COLO668 (cell line): Measurements from ENCODE around the gene CRTC3.
"Not testable (repeated sequence)": the region's sequence is repeated elsewhere in the genome, so short reads cannot be mapped to it uniquely, and the experiment has no call there.

ENCODE experiments used
- DNase-seq: peaks from one replicate; lab custom pipeline; 2025; ENCODE audit not compliant: unreplicated experiment; lab: John Stamatoyannopoulos, UW

CRTC3 gene

DNA sequence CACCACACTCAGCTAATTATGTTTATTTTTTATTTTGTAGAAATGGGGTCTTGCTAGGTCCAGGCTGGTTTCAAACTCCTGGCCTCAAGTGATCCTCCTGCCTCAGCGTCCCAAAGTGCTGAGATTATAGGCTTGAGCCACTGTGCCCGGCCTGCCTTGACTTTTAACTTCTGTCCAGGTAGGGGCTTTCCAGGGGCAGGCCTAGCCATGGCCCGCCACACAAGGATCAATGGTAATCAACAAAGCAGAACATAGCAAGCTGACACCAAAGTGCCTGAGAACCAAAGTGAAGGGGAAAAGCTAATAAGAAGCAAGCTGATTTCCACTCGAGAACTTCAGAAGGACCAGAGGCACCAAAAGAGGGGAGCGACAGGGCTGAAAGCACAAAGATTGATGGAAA lies 9.4 kb upstream of the CRTC3 start:
- no peak for DNase-seq

DNA sequence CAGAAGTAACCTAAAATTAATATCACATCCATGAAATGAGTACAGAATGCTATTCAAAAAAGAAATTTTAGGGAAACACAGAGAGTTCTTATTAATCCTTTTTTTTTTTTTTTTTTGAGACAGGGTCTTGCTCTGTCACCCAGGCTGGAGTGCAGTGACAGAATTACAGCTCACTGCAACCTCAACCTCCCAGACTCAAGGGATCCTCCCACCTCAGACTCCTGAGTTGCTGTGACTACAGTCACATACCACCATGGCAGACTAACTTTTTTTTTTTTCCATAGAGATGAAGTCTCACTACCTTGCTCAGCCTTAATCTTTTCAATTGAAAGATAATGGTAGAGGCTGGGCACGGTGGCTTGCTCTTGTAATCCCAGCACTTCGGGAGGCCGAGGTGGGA lies 6.3 kb upstream of the CRTC3 start:
- no peak for DNase-seq

DNA sequence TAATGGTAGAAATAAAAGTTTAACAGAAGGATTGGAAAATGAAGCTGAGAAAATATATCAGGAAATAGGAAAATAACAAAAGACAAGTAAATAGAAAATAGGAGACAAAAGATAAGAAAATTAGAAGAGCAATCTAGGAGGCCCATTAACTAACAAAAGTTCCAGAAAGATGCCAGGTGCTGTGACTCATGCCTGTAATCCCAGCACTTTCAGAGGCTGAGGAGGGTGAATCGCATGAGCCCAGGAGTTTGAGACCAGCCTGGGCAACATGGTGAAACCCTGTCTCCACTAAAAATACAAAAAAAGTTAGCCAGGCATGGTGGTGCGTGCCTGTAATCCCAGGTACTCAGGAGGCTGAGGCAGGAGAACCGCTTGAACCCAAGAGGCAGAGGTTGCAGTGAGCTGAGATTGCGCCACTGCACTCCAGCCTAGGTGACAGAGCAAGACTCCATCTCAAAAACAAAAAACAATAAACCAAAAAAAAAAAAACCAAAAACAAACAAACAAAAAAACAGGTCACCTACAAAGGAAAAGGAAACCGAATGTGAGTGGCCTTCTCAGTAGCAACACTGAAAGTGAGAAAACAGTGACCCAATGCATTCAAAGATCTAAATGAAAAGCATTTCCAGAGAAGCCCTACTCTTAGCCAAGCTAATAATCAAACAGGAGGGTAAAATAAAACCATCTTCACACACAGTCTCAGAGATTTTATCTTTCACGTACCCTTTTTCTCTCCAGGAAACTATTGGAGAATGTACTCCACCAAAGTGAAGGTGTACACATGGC lies 5.5 kb upstream of the CRTC3 start:
- DNase-seq = not testable (repeated sequence)

DNA sequence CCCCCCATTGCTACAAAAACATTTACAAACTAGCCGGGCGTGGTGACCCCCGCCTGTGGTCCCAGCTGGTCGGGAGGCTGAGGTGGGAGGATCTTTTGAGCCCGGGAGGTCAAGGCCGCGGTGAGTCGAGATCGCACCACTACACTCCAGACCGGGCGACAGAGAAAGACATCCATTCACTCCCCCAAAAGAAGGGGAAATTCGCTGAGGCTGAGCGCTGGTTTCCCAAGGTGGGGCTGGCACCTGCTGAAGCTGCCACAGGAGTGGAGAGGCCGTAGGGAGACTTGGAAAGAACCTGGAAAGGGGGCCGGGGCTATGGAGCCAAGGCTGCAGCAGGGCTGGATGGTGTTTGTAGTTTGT lies 732 bp upstream of the CRTC3 start:
- DNase-seq = no peak

DNA sequence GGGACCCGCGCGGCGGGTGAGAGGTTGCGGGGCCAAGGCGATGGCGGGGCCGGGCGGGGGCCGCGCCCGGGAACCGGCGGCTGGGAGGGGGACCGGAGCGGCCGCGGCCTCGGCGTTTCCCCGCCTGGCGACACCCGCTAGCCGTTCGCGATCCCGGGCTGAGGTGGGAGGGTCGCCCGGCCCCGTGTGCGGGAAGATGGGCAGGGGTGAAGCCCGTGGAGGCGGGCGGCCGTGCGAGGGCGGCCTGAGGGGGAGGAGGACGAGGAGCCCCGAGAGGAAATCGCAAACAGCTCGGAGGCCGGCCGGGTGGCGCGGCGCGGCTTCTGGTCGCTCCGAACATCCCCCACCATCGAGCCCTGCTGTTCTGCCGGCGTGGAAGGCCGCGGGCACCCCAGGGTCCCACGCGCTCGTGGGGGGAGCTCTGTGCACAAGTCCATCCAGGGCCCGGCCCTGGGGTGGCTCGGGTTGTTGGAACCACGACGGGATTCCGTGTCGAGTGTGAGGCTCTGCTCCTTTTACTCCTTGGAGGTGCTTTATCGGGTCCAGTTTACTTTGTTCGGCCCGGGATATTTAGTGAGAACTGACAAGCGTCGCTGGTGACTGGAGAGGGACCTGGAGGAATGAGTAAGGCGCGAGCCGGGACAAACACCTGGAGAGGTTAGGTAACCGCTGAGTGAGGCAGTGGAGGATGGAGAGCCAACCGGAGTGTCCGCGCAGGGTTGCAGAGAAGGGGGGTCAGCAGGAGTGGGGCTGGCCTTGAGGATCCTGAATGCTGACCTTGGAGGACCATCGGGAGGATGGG lies 728 bp downstream of the CRTC3 start:
- peak; percentile 58 for DNase-seq

DNA sequence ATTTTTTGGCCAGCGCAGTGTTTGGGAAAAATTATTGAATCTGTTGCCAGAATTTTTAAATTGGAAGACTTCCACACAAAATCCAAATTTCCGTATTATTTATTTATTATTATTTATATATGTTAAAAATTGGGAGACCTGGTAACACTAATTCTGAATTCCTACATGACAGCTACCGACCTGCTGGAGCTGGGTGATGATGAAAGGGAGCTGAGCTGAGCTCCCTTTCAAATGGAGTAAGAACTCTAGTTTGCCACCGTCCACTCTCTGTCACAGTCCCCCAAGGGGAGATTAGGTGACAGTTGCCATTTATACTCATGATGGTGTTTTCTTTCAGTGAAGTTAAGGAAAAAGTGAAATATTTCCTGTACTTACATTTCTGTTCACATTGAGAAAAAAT lies 1.4 kb downstream of the CRTC3 start:
- DNase-seq = no peak

DNA sequence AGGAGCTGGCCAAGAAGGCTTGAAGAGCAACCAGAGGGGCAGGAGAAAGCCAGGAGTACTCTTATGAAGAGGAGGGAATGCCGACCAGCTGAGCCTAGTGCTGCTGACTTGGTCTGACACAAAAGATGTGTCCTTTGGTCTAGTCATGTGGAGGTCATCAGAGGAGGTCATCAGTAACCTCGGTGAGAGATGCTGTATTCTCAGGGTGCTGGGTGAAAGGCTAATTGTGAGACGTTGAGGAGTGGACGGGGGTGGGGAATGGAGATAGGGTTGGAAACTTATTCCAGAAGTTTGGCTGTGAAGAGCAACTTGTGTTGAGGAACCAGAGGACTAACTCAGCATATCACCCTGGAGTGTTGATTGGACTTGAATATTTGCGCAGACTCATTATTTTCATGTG lies 5.5 kb downstream of the CRTC3 start:
- DNase-seq = no peak

DNA sequence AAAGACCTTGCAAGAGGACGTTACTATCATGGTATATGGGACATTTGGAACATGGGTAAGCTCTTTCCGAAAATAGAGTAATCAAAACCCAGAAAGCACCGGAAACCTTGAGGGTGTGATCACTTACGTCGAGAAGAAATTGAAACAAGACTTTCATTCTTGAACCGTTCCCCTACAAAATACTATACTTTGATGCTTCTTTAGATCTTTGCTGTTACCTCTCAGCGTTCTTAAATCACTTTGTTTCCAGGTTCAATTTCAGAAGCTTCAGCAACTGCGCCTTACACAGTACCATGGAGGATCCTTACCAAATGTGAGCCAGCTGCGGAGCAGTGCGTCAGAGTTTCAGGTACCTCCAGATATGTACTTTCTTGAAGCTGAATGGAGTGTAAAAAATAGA lies 10.1 kb downstream of the CRTC3 start:
- DNase-seq = no peak

DNA sequence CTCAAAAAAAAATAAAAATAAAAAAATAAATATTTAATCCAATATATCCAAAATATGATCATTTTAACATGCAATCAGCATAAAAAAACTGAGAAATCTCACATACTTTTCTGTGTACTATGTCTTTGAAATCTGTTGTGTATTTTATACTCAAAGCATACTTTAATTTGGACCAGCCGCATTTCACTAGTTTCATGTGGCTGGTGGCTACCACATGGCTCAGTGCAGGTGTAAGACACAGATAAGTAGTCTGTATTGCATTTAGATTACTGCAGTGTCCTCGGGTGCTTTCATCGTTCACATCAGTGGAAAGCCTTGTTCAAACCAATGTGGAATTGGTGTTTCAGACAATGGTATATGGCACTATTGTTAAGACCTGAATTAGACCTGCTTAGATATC lies 11.0 kb downstream of the CRTC3 start:
- DNase-seq = no peak

DNA sequence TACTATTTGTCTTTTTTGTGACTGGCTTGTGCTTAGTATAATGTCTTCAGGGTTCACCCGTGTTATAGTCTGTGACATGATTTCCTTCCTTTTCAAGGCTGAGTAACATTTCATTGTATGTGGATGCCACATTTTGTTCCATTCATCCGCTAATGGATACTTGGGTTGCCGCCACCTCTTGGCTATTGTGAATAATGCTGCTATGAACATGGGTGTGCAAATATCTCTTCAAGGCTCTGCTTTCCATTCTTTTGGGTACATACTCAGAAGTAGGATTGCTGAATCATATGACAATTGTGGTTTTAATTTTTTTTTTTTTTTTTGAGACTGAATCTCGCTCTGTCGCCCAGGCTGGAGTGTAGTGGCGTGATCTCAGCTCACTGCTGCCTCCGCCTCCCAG lies 15.4 kb downstream of the CRTC3 start:
- no peak for DNase-seq

DNA sequence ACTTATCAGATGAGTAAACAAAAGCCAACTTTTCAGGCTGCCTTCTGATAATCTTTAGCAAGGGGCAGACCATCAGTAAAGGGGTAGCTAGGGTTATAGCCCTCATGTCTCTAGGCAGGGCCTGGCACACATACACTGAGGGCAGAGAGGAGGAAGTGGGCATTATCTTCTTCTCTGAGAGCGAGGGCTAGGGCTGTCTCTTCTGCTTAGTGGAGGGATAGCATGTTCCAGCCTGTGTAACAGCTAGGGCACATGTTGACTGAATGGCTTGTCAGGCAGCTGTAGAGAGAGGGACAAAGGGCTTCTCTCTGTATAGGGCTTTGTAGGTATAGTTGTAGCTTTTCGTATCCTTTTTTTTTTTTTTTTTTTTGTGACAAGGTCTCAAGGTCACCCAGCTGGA lies 17.8 kb downstream of the CRTC3 start:
- DNase-seq = no peak

DNA sequence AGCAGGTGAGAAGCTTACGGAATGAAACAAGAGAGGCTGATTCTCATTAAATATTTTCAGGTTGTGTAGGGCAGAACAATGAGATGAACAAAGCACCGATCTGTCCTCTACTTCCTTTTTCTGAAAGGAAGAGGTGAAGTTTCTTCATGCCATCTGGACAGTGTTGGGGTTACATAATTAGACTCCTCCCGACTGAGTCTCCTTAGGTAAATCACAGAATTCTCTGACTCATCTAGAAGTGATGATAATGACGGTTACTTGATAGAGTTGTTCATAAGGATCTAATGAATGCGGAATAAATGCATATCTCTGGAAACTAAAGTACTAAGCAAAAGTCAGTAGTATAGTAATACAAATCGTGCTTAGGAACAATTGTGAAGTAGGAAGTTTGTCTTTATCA lies 21.2 kb downstream of the CRTC3 start:
- no peak for DNase-seq

DNA sequence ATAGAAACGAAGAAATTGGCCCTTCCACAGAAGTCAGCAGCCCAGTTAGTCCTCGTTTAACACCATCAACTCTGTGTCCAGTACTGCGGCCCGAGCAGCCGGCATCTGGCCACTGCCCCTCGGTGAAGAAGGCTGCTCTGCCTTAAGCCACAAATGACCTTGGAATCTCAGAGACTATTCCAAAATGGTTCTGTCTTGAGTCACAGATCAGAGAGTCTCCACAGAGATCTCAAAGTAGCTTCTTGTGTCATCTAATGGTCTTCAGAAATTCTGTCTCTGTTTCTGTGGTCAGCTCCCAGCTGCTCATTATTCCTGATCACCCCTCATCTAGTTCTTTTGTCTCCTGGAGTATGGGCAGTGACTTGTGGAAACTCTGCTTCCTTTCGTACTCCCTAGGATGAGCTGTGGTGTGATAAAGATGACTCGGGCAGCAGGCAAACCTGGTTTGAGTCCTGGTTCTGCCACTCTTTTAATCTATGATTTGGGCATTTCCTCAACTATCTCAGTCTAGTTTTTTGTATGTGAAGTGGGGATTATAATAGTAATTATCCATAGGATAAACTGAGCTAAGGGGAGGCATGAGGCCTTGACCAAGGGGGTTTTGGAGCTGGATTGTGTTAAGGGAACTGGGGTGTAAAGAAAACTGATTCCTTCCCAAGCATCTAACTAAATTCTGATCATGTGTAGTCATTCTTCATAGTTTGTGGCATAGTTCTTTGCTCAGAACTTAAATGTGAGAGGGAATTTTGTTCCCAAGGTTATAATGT lies 22.6 kb downstream of the CRTC3 start:
- no peak for DNase-seq

DNA sequence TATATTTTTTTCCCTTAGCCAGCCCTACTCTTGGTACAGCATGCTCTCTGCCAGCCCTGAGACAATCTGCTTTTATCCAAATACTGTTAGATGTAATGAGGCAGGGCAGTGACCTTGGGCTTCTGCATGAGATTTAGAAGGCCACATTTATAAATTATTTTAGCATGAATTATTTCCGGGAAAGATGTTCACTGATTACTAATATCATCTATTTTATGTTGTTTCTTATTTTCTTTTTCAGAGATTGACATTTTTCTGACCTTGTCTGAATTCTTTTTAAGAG lies 23.1 kb downstream of the CRTC3 start:
- DNase-seq = no peak

DNA sequence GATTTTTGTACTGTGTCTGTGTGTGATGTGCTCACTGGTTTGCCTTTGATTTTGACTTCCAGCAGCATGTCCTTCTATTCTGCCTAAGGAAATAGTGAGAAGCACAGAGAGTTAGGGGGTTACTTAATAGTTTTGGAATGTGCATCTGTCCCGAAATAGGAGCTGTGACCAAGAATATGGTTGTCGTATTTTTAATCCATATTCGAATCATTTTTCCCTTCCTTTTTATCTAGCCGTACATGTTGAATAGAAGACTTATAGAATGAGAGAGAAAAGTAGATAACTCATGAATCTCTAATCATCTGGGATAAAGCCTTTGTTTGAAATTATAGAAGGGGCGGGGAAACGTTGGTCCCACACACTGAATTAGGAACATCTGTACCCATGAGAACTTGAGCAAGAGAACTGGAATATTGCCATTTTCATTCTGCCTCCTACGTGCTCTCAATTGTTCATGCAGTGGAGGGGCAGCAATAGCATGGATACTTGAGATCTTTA lies 23.6 kb downstream of the CRTC3 start:
- no peak for DNase-seq

DNA sequence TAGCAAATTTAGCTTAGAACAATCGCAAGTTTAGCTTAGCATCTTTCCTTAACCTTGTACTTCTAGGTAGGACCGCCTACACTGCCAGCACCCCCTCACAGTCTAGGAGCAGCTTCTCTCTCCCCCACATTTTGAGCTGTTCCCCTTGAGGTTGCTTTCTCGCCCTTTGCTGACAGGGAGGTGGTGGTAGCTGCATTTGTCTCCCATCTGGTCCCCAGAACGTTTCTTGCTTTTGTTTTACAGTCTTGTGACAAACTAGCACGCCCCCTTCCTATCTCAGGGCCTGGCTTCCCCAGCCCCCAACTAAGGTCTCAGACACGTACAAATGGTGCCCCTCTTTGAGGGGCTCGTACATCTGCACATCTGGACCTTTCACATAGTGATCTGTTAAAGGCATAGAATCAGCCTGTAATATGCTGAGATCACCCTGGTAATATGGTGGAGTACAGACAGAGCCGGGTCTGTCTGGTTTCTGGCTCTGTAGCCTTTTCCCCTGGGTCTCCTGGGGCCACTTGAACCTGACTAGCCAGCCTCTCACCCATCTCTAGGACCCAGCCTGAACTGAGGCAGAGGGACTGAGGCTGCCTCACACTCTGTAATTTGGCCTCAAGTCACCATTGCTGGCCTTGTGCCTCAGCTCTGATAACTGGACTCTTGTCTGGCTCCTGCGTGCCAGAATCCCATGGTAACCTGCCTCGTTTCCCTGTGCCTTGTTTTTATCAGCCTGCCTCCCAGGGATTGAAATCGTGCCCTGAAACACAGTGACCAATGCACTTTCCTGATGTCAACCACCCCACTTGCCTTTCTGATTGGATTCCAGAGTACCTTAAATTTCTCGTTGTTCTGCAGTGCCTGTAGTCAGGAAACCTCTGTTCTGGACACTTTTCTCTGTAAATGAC lies 27.7 kb downstream of the CRTC3 start:
- DNase-seq = no peak

DNA sequence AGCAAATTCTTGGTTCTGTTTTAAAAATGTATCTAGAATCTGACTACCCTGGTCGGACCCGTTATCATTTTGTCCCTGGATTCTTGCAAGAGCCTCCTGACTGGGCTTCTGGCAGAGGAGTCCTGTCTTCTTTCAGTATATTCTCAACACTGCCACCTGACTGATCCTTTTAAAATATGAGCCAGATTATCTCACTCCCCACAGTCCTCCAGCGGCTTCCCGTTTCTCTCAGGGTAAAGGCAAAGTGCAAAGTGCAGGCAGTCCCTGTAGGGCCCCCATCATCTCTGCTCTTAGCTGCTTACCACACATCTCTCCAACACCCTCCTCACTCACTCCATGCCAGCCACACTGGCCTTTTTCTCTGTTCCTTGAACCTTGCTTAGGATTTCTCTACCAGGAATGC lies 28.4 kb downstream of the CRTC3 start:
- DNase-seq = no peak

DNA sequence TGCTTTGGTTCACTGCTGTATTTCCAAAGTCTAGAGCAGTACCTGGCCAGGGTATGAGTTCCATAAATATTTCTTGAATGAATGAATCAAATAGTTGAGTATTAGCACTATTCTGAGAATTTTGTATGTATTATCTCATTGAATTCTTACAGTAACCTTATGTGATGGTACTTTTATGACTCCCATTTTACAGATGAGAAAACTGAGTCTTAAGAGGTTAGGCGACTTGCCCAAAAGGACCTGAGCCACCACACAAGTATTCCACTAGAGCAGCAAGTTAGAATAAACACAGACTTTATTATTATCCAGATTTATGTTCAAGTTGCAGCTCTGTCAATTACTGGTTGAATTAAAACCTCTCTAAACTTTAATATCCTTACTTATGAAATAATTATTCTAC lies 29.4 kb downstream of the CRTC3 start:
- no peak for DNase-seq

DNA sequence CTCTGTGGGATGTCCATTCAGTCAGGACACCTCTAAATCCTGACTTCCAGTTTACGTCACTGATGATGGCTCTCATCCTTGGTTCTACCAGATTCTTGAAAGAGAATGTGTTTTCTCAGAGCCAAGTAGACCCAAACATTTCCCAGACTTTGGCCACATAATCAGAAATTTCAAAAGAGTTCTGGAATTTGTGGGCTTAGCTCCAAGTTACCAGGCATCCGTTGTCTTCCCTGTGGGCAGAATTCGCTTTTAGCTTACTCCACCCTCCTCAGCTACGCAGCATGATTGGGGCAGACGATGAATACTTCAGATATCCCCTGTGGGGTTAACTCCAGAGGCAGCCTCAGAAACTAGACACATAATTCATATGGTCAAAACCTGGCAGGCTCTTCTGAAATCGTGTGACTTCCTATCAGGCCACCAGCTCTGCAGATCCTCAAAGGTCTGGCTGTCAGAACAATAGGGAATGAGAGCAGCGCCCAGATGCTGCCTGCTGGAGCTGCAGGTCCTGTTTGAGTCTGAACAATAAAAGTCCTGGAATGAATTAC lies 30.6 kb downstream of the CRTC3 start:
- no peak for DNase-seq

DNA sequence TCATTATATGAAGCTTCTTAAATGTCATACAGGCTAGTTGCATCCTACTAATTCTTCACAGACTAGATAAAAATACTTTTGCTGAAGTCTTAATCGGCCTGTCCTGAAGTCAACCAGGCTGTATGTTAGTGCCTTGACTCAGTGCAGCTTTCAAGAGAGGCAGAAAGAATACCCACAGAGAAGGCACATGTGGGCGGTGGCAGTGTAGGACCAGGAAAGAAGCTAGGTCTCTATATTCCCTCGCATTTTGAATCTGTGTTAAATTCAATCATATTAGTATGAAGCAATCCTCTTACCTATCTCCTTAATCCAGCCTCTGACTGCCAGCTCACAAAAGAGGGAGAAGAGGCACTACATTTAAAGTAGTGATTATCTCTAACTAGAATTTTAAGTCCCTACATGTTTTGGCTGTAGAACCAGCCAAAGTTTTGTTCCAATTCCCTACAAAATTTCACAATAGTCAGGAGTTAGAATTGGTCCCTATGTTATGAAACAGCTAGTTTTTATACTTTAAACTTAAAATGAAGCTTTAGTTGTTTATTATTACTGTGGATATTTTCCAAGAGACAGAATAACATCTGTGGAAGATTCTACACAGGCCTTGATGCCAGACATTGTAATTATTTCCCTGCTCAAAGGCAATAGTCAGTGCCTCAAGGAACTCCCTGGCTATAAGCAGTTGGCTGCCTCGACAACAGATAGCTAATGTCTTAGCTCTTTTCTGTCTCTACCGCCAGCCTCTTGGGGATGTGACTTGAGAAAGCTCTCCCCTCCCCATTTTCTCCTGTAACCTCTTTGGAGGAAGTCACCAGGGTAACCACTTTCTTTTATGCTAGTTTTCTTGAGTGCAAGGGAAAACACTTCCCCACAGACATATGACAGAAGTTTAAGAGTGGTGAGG lies 31.9 kb downstream of the CRTC3 start:
- DNase-seq = no peak
